ENCODE measurements around the gene PRKCZ.

Gene PRKCZ

GRCh38 chr1:2039251-2039650, 11.0 kb upstream of the PRKCZ start:
- H3K4me3 ChIP-seq (replicated peaks; ENCODE audit: low read depth, low read length), result no peak overlapping the region
- TF ChIP-seq CTCF (IDR thresholded peaks at IDR 0.05; ENCODE audit: low read depth, low read length, missing control alignments), result no peak
- no peak for DNase-seq (ENCODE audit: extremely low read depth, low read depth)

DNA sequence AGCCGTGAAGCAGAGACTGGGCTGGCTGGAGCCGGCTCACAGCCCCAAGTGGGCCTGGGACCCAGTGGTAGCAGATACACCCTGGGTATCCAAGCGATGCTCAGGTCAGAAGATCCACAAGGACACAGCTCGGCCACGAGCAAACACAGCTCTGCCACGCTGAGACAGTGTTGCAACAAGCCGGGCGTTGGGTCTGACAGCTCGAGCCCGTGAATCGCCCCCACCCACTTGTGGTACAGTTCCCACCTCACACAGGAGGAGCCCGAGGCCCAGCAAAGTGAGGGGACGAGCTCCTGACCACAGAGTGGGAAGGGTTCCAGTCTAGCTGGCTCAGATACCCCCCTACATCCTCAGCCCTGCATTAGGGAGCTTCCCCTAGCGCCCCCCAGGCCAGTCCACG, 8.9 kb upstream of the PRKCZ start:
- no peak for TF ChIP-seq CTCF (IDR thresholded peaks at IDR 0.05; ENCODE audit: low read depth, low read length, missing control alignments)
- H3K4me3 ChIP-seq (replicated peaks; ENCODE audit: low read depth, low read length), result no peak overlapping the region
- no peak for DNase-seq (ENCODE audit: extremely low read depth, low read depth)

- no peak for DNase-seq (ENCODE audit: extremely low read depth, low read depth)
- H3K4me3 ChIP-seq (replicated peaks; ENCODE audit: low read depth, low read length), result no peak overlapping the region
- TF ChIP-seq CTCF (IDR thresholded peaks at IDR 0.05; ENCODE audit: low read depth, low read length, missing control alignments), result no peak
Measured at GRCh38 chr1:2041887-2042286, 8.3 kb upstream of the PRKCZ start.

GRCh38 chr1:2042830-2043773, 7.1 kb upstream of the PRKCZ start:
- no peak for TF ChIP-seq CTCF (IDR thresholded peaks at IDR 0.05; ENCODE audit: low read depth, low read length, missing control alignments)
- no peak overlapping the region for H3K4me3 ChIP-seq (replicated peaks; ENCODE audit: low read depth, low read length)
- DNase-seq (ENCODE audit: extremely low read depth, low read depth), result no peak

DNA sequence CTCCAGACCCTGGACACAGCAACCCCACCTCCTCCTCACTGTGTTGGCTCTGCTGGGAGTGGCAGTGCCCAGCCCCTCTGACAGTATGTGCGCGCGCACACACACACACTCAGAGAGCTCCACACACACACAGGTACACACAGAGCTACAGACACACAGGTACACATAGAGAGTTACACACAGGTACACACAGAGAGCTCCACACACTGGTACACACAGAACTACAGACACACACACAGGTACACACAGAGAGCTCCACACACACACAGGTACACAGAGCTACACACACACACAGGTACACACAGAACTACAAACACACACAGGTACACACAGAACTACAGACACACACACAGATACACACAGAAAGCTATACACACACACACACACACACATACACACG, 6.3 kb upstream of the PRKCZ start:
- no peak for TF ChIP-seq CTCF (IDR thresholded peaks at IDR 0.05; ENCODE audit: low read depth, low read length, missing control alignments)
- DNase-seq (ENCODE audit: extremely low read depth, low read depth), result no peak
- no peak overlapping the region for H3K4me3 ChIP-seq (replicated peaks; ENCODE audit: low read depth, low read length)

- H3K4me3 ChIP-seq (replicated peaks; ENCODE audit: low read depth, low read length), result 0 out of 2 replicates have a peak overlapping the region, but pooled peaks have one; percentile 19
- no peak for DNase-seq (ENCODE audit: extremely low read depth, low read depth)
- TF ChIP-seq CTCF (IDR thresholded peaks at IDR 0.05; ENCODE audit: low read depth, low read length, missing control alignments), result peak; percentile 66
Measured at GRCh38 chr1:2044510-2045319, 5.5 kb upstream of the PRKCZ start.
